T47D (cell line): ENCODE measurements around the gene ATRNL1.

Experiments
- DNase-seq, 2 experiments: peaks; one replicate each; pipeline versions ENCODE4 v3.0.0 to v3.0.0-alpha.2; 2011 to 2012; ENCODE audit warnings: low read depth in 1 of 2, low spot score in 1 of 2
- JUND ChIP-seq: IDR thresholded peaks from 2 replicates; pipeline ENCODE4 v1.6.1; 2012; ENCODE audit warnings: low read depth
- in situ Hi-C: cut with HindIII; loops from 2 replicates; pipeline ENCODE4 v1.10.0; 2016; ENCODE audit warnings: low sequenced_read_pairs, low pct_unique_long_range_greater_than_20kb

The ATRNL1 gene

DNA sequence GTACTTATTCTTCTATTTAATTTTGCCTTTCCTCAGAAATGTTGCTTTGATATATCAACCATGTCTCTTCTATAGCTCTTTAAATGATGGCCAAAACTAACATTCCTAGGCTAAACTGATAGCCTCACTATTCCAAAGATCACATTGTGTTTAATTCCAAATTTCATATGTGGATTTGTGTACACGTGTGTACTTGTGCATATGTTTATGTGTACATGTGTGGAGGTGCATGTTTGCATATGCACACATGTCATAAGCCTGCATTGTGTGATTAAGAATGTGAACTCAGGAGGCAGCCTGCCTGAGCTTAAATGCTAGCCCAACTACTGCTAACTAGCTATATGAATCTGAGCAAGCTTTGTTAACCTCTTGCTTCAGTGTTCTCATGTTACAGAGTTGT is 753.4 kb downstream of the ATRNL1 start:
- TF ChIP-seq JUND: no peak
- in situ Hi-C loops: no loop called here
- no peak for DNase-seq

DNA sequence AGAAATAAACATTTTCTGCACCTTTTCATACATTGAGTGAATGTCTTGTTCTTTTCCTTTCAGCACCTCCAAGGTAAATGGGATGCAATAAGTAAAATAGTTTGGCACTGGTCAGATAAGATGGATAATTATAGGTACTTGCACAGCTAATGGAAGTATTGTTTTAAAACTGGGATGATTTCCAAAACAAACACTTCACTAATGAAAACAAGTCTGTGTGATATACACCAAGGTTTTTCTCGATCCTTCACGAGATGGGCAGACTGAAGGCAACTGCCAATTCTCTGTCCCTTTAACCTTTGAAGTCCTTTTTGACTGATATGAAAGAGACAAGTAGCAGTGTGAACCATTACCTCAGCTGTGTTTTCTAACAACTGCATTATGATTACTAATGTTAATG is 756.0 kb downstream of the ATRNL1 start:
- DNase-seq: no peak
- TF ChIP-seq JUND: no peak
- in situ Hi-C loops: no loop called here

GRCh38 chr10:115850666-115851065 is 757.5 kb downstream of the ATRNL1 start:
- in situ Hi-C loops: no loop called here
- no peak for TF ChIP-seq JUND
- DNase-seq: no peak

DNA sequence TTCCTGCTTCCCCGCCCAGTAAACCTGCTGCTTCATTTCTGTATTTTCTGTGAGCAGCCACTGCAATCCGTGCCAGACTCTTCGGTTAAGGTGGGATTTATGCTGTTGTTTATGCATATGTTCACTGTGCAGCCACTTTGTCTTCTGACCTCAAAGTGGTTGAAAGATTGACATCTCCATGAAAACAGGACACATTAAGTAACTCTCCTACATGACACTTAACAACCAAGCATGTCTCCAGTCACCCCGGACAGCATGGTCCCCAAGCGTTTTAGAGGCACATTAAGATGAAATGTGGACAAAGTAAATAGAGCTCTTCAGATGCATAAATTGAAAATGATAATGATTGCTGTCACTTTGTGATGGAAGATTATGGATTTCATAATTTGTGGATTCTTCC is 758.5 kb downstream of the ATRNL1 start:
- TF ChIP-seq JUND: no peak
- DNase-seq: no peak
- in situ Hi-C loops: no loop called here

- in situ Hi-C loops: no loop called here
- no peak for TF ChIP-seq JUND
- no peak for DNase-seq
Observed at GRCh38 chr10:115854740-115855435, 761.7 kb downstream of the ATRNL1 start.

GRCh38 chr10:115856580-115856979 is 763.4 kb downstream of the ATRNL1 start:
- in situ Hi-C loops: no loop called here

DNA sequence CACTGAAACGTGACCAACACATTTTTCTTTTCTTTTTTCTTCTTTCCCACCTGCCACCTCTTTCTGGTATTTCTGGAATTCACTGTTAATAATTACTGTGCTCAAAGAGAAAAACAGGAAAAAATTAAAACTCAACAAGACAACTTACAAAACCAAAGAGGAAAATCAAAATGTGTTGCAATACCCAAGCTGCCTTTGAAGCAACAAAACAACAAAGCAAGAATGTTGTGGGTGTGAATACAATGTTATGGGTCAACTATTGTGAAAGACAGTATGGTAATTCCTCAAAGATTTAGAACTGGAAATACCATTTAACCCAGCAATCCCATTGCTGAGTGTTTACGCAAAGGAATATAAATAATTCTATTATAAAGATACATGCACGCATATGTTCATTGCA is 764.7 kb downstream of the ATRNL1 start:
- no peak for TF ChIP-seq JUND
- in situ Hi-C loops: no loop called here
- DNase-seq: no peak

More at GRCh38 chr10:115856580-115856979, 763.4 kb downstream of the ATRNL1 start:
- no peak for DNase-seq
- TF ChIP-seq JUND: no peak

GRCh38 chr10:115860182-115861107 is 767.3 kb downstream of the ATRNL1 start:
- no peak for DNase-seq

GRCh38 chr10:115861455-115861854 is 768.3 kb downstream of the ATRNL1 start:
- DNase-seq: no peak
- no peak for TF ChIP-seq JUND
- in situ Hi-C loops: no loop called here

More at GRCh38 chr10:115860182-115861107, 767.3 kb downstream of the ATRNL1 start:
- in situ Hi-C loops: no loop called here
- TF ChIP-seq JUND: no peak

GRCh38 chr10:115861864-115862263 is 768.7 kb downstream of the ATRNL1 start:
- DNase-seq: no peak

DNA sequence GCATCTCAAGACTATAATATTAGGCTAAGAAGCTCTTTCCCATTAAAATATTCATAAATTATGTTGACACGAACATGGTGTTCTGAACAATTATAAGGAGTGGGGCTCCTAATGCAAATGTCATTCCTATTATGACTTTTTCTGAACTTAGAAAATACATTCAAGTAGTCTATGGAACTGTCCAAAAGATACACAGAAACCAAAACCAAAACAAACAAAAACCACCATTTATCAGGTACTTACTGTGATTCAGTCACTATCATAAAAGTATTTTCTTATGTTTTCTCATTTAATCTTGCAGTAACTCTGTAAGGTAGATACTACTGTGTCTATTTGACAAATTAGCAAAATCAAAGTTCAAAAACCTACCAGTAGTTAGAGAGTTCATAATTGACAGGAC is 773.0 kb downstream of the ATRNL1 start:
- in situ Hi-C loops: no loop called here
- no peak for TF ChIP-seq JUND
- DNase-seq: no peak

More at GRCh38 chr10:115861864-115862263, 768.7 kb downstream of the ATRNL1 start:
- TF ChIP-seq JUND: no peak
- in situ Hi-C loops: no loop called here

DNA sequence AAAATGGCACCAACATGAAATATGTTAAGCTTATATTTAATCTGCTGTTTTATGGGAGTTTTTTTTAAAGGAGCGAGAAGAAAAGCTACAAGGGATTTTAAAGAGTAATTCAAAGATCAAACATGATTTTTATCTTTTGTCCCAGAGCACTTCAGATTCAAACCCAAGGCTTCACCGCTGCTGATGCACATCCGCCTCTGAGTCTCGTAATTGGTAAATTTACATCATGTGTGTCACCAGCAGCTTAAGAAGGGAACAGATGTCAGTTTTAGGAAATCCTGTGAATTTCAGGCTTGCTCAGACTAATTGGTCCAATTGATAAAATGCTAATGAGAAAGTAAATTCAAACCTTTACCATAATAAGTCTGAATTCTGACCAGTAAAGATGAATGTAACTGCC is 773.5 kb downstream of the ATRNL1 start:
- DNase-seq: no peak
- TF ChIP-seq JUND: no peak
- in situ Hi-C loops: no loop called here

DNA sequence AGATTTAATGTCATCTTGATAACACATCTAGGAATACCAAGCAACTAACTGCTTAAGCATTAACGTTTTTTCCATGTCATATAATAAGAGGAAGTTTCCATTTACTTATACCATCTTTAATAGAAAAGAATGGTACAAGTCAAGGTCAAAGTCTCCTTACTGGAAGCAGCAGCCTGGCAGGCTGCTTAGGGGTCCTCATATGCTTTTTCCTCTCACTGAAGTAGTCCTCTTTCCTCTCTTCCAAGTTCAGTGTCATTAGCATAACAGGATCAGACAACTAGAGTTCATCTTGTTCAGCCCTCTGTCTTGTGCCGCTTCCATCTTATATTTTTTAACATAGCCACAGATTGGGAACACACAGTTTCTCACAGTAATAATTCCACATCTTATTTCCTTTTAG is 774.1 kb downstream of the ATRNL1 start:
- DNase-seq: no peak
- TF ChIP-seq JUND: no peak
- in situ Hi-C loops: no loop called here
